Measurements from ENCODE around the gene EPHX1.

EPHX1 gene

DNA sequence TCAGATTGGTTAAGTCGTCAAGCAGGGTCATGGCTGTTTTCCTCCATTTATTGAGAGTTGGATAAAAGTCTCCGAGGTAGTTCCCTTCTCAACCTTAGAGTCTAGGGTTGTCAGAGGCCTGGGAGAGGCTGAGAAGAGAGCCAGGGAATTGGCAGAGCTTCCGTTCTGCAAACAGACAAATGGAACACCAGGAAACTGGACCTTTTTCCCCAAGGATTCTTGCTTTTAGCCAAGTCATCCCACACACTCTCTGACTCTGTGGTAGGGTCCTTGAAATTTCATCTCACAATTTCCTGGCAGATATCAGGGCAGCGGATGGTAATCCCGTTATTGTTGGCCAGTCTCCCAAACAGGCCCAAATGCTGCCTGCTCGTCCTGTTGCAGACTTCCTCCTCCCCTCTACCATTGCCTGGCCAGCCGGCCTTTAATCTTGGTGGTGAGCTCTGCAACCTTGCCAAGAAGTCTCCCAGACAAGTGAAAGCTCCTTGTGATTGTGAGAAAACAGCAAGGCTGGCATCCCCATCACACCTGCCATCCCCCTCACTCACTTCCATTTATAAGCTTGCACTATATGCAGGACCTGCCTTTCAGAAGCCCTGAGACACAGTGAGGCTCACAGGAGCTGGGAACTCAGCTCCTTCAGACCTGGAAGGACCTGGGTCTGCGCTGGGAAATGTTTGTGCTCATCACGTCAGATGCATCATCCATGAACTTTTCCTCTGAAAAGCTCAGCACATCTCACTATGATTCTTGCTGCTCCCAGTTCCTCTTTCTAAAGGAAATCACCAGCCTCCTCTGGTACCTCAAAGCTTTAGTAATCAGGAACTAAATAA is 46.0 kb upstream of the EPHX1 start:
- Histone ChIP-seq H3K27me3 (ENCODE audit: insufficient read depth, poor library complexity, severe bottlenecking) (no peaks in the 10 kb centered on the region), H3K27ac (ENCODE audit: poor library complexity, severe bottlenecking) (no peak overlapping the region), H3K36me3 (ENCODE audit: low read depth) (no peaks in the 10 kb centered on the region), H3K4me1 (ENCODE audit: insufficient read depth, poor library complexity, severe bottlenecking) (peaks cover 6% of the 10 kb centered on the region), H3K4me3 (ENCODE audit: severe bottlenecking) (no peak overlapping the region), H3K9me3 (ENCODE audit: severe bottlenecking) (no peaks in the 10 kb centered on the region)
- DNase-seq (ENCODE audit: low spot score), result no peak
- no peak for TF ChIP-seq CTCF (IDR thresholded peaks at IDR 0.05; ENCODE audit: poor library complexity, severe bottlenecking)
- ATAC-seq (ENCODE audit: low read depth), result no peak

DNA sequence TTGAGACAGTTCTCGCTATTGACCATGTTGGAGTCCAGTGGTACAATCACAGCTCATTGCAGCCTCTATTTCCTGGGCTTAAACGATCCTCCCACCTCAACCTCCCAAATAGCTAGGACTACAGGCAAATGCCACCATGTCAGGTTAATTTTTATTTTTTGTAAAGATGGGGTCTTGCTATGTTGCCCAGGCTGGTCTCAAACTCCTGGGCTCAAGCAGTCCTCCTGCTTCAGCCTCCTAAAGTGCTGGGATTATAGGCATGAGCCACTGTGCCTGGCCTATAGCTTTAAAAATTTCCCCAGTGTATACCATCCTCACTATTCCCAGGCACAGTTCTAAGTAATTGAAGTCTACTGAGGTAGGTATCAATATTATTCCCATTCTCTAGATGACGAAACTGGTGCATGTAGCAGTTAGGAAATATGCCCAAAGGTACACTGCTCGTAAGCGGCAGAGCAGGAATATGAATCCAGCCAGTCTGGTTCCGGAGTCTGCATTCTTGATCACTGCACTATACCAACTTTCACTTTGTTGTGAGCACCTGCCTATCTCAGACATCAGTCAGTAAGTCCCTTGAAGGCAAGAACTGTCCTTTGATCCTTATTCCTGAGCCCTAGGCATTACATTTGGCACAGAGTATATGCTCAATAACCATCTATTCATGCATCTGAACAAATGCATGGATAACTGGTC is 43.8 kb upstream of the EPHX1 start:
- ATAC-seq (ENCODE audit: low read depth) (no peak), DNase-seq (ENCODE audit: low spot score) (no peak)
- TF ChIP-seq CTCF (IDR thresholded peaks at IDR 0.05; ENCODE audit: poor library complexity, severe bottlenecking), result no peak
- Histone ChIP-seq H3K4me1 (ENCODE audit: insufficient read depth, poor library complexity, severe bottlenecking) (peaks cover 6% of the 10 kb centered on the region), H3K27ac (ENCODE audit: poor library complexity, severe bottlenecking) (no peak overlapping the region), H3K9me3 (ENCODE audit: severe bottlenecking) (no peaks in the 10 kb centered on the region), H3K36me3 (ENCODE audit: low read depth) (no peaks in the 10 kb centered on the region), H3K4me3 (ENCODE audit: severe bottlenecking) (no peak overlapping the region), H3K27me3 (ENCODE audit: insufficient read depth, poor library complexity, severe bottlenecking) (no peaks in the 10 kb centered on the region)

DNA sequence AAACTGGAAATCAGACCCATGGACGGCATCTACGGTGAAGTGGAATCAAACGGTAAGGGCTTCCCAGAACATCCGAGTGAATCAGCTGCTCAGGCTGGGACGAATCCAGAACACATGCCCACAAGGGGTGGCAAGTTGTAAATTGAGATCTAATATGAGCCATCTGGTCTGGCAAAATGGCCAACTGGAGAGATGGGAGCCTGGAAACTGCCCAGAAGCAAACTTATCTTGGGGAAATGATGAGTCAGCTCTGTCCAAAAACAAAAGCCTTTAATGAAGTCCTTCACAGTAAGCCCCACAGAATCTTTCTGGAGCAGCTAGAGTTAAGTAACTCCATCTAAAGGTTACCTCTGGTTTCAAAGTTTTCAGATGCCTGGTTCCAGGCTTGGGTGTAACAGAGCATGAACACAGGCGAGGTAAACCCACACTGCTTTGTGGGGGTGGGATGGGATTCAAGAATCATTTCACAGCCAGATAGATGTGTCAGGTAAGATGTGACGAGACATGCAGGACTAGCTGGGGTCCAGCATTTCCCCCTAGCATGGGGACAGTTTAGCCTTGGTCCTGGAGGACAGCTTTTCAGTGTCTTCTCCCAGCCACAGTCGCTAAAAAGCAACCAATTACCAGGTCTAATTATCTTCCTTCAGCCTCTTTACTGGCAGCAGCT is 42.8 kb upstream of the EPHX1 start:
- TF ChIP-seq CTCF (IDR thresholded peaks at IDR 0.05; ENCODE audit: poor library complexity, severe bottlenecking), result no peak
- H3K27me3 ChIP-seq (ENCODE audit: insufficient read depth, poor library complexity, severe bottlenecking), result no peaks in the 10 kb centered on the region
- ATAC-seq (ENCODE audit: low read depth) (0 out of 3 replicates have a peak, but pooled peaks have one; percentile 27), DNase-seq (ENCODE audit: low spot score) (no peak)
- H3K9me3 ChIP-seq (ENCODE audit: severe bottlenecking), result no peaks in the 10 kb centered on the region
- peak overlapping the region; percentile 23 for H3K27ac ChIP-seq (ENCODE audit: poor library complexity, severe bottlenecking)
- no peak overlapping the region for H3K4me3 ChIP-seq (ENCODE audit: severe bottlenecking)
- H3K4me1 ChIP-seq (ENCODE audit: insufficient read depth, poor library complexity, severe bottlenecking), result peaks cover 8% of the 10 kb centered on the region
- no peaks in the 10 kb centered on the region for H3K36me3 ChIP-seq (ENCODE audit: low read depth)

- H3K27ac ChIP-seq (ENCODE audit: poor library complexity, severe bottlenecking), result peak overlapping the region; percentile 23
- H3K4me1 ChIP-seq (ENCODE audit: insufficient read depth, poor library complexity, severe bottlenecking), result peaks cover 8% of the 10 kb centered on the region
- H3K9me3 ChIP-seq (ENCODE audit: severe bottlenecking), result no peaks in the 10 kb centered on the region
- no peak for TF ChIP-seq CTCF (IDR thresholded peaks at IDR 0.05; ENCODE audit: poor library complexity, severe bottlenecking)
- H3K4me3 ChIP-seq (ENCODE audit: severe bottlenecking), result no peak overlapping the region
- DNase-seq (ENCODE audit: low spot score), result no peak
- 0 out of 3 replicates have a peak, but pooled peaks have one; percentile 5 for ATAC-seq (ENCODE audit: low read depth)
- H3K27me3 ChIP-seq (ENCODE audit: insufficient read depth, poor library complexity, severe bottlenecking), result no peaks in the 10 kb centered on the region
- no peaks in the 10 kb centered on the region for H3K36me3 ChIP-seq (ENCODE audit: low read depth)
Measured at GRCh38 chr1:225767634-225768540, 42.0 kb upstream of the EPHX1 start.
